NCI-H2227 (cell line): ENCODE results near the gene BIVM.

ENCODE experiments used
- DNase-seq: peaks from one replicate; lab custom pipeline; 2025; ENCODE audit not compliant: unreplicated experiment; lab: John Stamatoyannopoulos, UW

BIVM gene

DNA sequence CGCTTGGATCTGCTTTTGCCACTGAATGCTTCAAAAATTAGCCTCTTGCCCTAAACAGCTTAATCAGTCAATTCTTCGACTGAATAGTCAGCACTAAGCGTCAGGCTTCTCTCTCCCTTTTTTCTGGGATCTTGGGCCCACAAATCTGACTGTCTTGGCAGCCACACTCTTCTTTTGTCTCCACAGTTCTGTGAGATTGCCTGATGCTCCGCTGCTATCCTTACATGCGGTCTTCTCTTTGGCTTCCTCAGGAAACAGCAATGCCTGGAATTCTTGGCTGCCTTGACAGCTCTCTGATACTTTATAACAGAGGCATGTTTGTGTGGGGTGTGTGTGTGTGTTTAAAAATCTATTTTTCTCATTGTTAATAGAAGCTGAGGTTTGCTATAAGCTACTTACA, 79.6 kb downstream of the BIVM start:
- no peak for DNase-seq

DNA sequence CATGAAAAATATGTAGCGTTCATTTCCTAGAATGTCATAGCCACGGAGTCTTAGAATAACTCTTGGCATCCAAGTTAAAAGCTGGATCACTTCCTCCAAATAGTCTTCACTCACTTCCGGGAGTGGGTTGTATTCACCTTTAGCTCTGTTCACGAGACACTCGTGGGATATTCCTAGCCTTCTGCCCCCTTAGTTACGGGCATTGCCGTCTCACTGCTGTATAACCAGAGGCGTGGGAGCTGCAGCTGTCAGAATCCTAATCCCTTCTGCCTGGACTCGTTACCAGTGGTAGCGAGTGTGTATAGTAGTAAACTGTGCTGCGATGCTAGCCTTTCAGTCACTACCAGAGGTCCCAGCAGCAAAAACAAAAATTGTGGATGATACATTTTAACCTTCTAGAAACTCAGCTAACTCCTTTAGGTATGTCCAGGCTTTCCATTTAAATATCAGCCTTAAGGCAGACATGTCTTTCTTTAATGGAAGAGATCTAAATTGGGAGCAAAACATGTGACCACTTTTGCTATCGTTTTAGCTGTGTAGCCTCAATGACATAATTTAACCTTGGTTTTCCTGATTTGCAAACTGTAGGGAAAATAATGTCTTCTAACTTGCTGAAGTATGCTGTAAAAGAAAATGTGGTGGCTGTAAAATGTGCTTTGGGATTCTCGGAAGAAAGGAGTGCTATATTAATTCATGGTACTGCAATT, 81.0 kb downstream of the BIVM start:
- DNase-seq = no peak

DNA sequence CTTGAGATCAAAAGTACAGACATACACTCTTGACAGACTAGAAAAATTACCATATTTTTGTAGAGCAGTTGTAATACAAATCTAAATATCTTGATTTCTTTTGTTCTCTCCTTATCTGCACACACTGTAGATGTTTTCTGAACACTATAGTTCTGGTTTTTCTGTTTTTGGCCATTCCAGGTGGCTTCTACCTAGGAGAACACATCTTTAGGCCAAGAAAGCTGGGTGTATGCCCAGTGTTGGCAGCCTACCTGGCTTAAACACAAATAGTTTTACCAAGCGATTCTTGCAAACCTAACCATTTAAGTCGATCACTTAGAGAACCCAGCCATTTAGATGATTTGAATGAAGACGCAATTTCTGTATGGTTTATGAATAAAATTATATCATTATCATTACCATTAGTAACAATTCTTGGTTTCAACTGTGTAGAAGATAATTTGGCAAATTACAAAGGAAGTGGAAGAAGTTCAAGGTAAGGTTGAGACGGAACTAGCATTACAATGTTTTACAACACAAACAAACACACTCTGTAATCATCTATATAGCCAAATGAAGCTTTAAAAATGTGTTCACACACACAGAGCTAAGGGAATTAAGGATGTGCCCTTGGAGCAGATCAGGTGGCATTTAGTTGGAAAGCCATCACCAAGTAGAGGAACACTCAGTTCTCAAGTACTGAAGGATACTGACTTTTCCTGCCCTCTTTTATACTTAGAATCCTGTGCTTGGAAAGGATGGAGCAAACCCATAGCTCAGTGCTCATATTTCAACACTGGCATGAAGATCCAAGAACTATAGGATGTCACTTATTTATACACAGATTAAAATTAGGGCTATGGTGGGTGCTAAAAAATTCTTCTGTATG, 83.1 kb downstream of the BIVM start:
- DNase-seq = no peak
